HCT116 (cell line): Measurements from ENCODE around the gene LRRC74A. TPM values are rescaled to one million over a fixed set of nuclear protein-coding genes. Genes with fewer than 3 reads are reported as not detected.

Source experiments
- ATAC-seq: fragments of 200-7000 bp; cut with Tn5 transposase; 2 replicates; pipeline ENCODE4 v1.9.1; 2020; ENCODE audit warnings: mild to moderate bottlenecking, moderate library complexity
- BruUV-seq: library from RNA; stranded (reverse); fragments of 400-500 nt; replicated peaks from 2 replicates; lab custom pipeline; 2021; lab: Mats Ljungman, UMichigan
- CTCF ChIA-PET: fragments of 300-600 bp; sonication (Branson Sonifier 250); formaldehyde crosslinking; loops from one replicate; lab custom pipeline; 2021; ENCODE audit warnings: antibody characterized with exemption; lab: Charles Lee
- POLR2A ChIA-PET: fragments of 300-600, 350-600 bp; sonication (Branson Sonifier 250); formaldehyde crosslinking; loops from one replicate; lab custom pipeline; 2021; ENCODE audit warnings: antibody characterized with exemption; lab: Charles Lee
- RAD21 ChIA-PET, 2 experiments: fragments of 300-600 bp; sonication (Branson Sonifier 250); formaldehyde crosslinking; loops; one replicate each; lab custom pipeline; 2023; ENCODE audit warnings: low total read pairs in 2 of 2; ENCODE audit not compliant: uncharacterized antibody in 2 of 2, unreplicated experiment in 2 of 2, low non-redundant PET in 1 of 2; lab: Charles Lee
- DNase-seq: peaks from one replicate; pipeline ENCODE4 v3.0.0-alpha.2; 2010; ENCODE audit warnings: low read depth, low spot score
- H2AFZ ChIP-seq: fragments of 200-600 bp; shearing (Covaris generic), sonication (generic); 2 replicates; pipeline ENCODE4 v1.6.1; 2017; ENCODE audit warnings: low read depth, mixed run types, mixed read lengths, antibody characterized with exemption, low read length; ENCODE audit not compliant: poor library complexity, severe bottlenecking
- H3K27ac ChIP-seq: 2 replicates; pipeline ENCODE4 v1.5.1; 2012; ENCODE audit warnings: low read depth, low read length
- H3K27me3 ChIP-seq: fragments of 200-600 bp; sonication (generic); 2 replicates; pipeline ENCODE4 v1.6.1; 2016; ENCODE audit warnings: mixed run types, low read length, mixed read lengths; ENCODE audit not compliant: insufficient read depth
- H3K36me3 ChIP-seq, 2 experiments: fragments of 200-500 bp in 1 of 2; fragments of 200-600 bp in 1 of 2; sonication (Bioruptor generic) in 1 of 2; sonication (generic) in 1 of 2; 2 replicates each; pipeline versions ENCODE4 v1.5.1 to v1.6.1; 2014 to 2016; ENCODE audit warnings: low read length in 2 of 2, inconsistent platforms in 1 of 2, mixed read lengths in 1 of 2, mixed run types in 1 of 2; ENCODE audit not compliant: insufficient read depth in 2 of 2, control insufficient read depth in 1 of 2
- H3K4me1 ChIP-seq, 2 experiments: fragments of 200-600 bp in 1 of 2; sonication (generic) in 1 of 2; 2 replicates each; pipeline versions ENCODE4 v1.5.1 to v1.6.1; 2012 to 2017; ENCODE audit warnings: low read length in 2 of 2, inconsistent platforms in 1 of 2, mild to moderate bottlenecking in 1 of 2, mixed read lengths in 1 of 2, mixed run types in 1 of 2, moderate library complexity in 1 of 2; ENCODE audit not compliant: insufficient read depth in 2 of 2, control insufficient read depth in 1 of 2
- H3K4me2 ChIP-seq: fragments of 200-600 bp; sonication (generic); 2 replicates; pipeline ENCODE4 v1.6.1; 2017; ENCODE audit warnings: mixed run types, low read length, mixed read lengths
- H3K4me3 ChIP-seq, 2 experiments: fragments of 200-600 bp in 1 of 2; sonication (generic) in 1 of 2; replicated peaks in 1 of 2; 2 replicates each; pipeline ENCODE4 v1.5.1; 2011 to 2016; ENCODE audit warnings: low read length in 2 of 2, control low read depth in 1 of 2, low read depth in 1 of 2, mild to moderate bottlenecking in 1 of 2, mixed read lengths in 1 of 2, mixed run types in 1 of 2
- H3K79me2 ChIP-seq: fragments of 200-600 bp; sonication (generic); 2 replicates; pipeline ENCODE4 v1.6.1; 2017; ENCODE audit warnings: mild to moderate bottlenecking, mixed run types, low read length, moderate library complexity, mixed read lengths; ENCODE audit not compliant: insufficient read depth
- H3K9ac ChIP-seq: fragments of 200-600 bp; sonication (generic); 2 replicates; pipeline ENCODE4 v1.6.1; 2016; ENCODE audit warnings: low read length, mixed read lengths
- H3K9me2 ChIP-seq: fragments of 200-600 bp; sonication (generic), shearing (Covaris generic); 2 replicates; pipeline ENCODE4 v1.6.1; 2017; ENCODE audit warnings: mixed run types, mild to moderate bottlenecking, moderate library complexity; ENCODE audit not compliant: insufficient read depth
- H3K9me3 ChIP-seq, 2 experiments: fragments of 200-500 bp in 1 of 2; fragments of 200-600 bp in 1 of 2; sonication (Bioruptor generic) in 1 of 2; sonication (generic) in 1 of 2; 2 replicates each; pipeline ENCODE4 v1.6.1; 2014 to 2017; ENCODE audit warnings: low read length in 2 of 2, mixed read lengths in 2 of 2, inconsistent platforms in 1 of 2, low read depth in 1 of 2, mild to moderate bottlenecking in 1 of 2, mixed run types in 1 of 2, moderate library complexity in 1 of 2; ENCODE audit not compliant: control insufficient read depth in 1 of 2, insufficient read depth in 1 of 2
- H4K20me1 ChIP-seq: fragments of 200-600 bp; sonication (generic), shearing (Covaris generic); 2 replicates; pipeline ENCODE4 v1.6.1; 2017; ENCODE audit warnings: mixed run types, mild to moderate bottlenecking, moderate library complexity; ENCODE audit not compliant: insufficient read depth
- CBX3 ChIP-seq: IDR thresholded peaks from 2 replicates; pipeline ENCODE4 v1.6.1; 2012; ENCODE audit warnings: low read depth
- CTCF ChIP-seq, 3 experiments: fragments of 200-600 bp in 1 of 3; sonication (generic) in 1 of 3; IDR thresholded peaks in 2 of 3; conservative IDR thresholded peaks in 1 of 3; 2 replicates each; pipeline ENCODE4 v1.5.1; 2012 to 2017; ENCODE audit warnings: low read depth in 2 of 3, low read length in 2 of 3, antibody characterized with exemption in 1 of 3, borderline replicate concordance in 1 of 3, control low read depth in 1 of 3, mild to moderate bottlenecking in 1 of 3, mixed read lengths in 1 of 3, mixed run types in 1 of 3, moderate library complexity in 1 of 3; ENCODE audit not compliant: insufficient read depth in 1 of 3
- EGR1 ChIP-seq: IDR thresholded peaks from 2 replicates; pipeline ENCODE4 v1.6.1; 2012; ENCODE audit warnings: low read depth
- ELF1 ChIP-seq: IDR thresholded peaks from 2 replicates; pipeline ENCODE4 v1.6.1; 2012; ENCODE audit warnings: low read depth, borderline replicate concordance
- EZH2 ChIP-seq: fragments of 200-600 bp; sonication (generic); IDR thresholded peaks from 2 replicates; pipeline ENCODE4 v1.6.1; 2017; ENCODE audit warnings: antibody characterized with exemption, mixed run types
- RAD21 ChIP-seq: IDR thresholded peaks from 2 replicates; pipeline ENCODE4 v1.6.1; 2012; ENCODE audit warnings: low read depth, mild to moderate bottlenecking
- TCF7L2 ChIP-seq: IDR thresholded peaks from 2 replicates; pipeline ENCODE4 v1.7.0; 2011; ENCODE audit warnings: borderline replicate concordance, inconsistent platforms; ENCODE audit not compliant: insufficient read depth, insufficient read length; ENCODE audit errors: extremely low read depth
- intact Hi-C: fragments of 100-400 bp; cut with micrococcal nuclease; formaldehyde crosslinking; loops from 2 replicates; pipeline ENCODE4 v1.10.0; 2022
- total RNA-seq: library from RNA; stranded (reverse); gene quantifications from one replicate; pipeline ENCODE4 v1.2.1, GENCODE V29; 2021; ENCODE audit not compliant: unreplicated experiment

Gene LRRC74A
- total RNA-seq, 1 experiment from 2014 or later = not detected

GRCh38 chr14:76874734-76875133 lies 48.5 kb downstream of the LRRC74A start:
- H3K4me3 ChIP-seq = no peak overlapping the region
- no peaks in the 10 kb centered on the region for H3K27me3 ChIP-seq
- H3K9ac ChIP-seq = no peak overlapping the region
- H3K9me3 ChIP-seq = no peaks in the 10 kb centered on the region; a peak in 1 of 4 replicates
- no peak overlapping the region for H3K27ac ChIP-seq
- H2AFZ ChIP-seq = no peak overlapping the region
- H3K79me2 ChIP-seq = no peaks in the 10 kb centered on the region
- CTCF ChIA-PET = interaction anchor here (0.7 to 7.6 kb wide), 7 partner anchors 30 to 441 kb away, joined by 3 to 272 read pairs (median 24); partner anchors contain the start of gene CIPC
- no peaks in the 10 kb centered on the region for H3K9me2 ChIP-seq
- no peaks in the 10 kb centered on the region for H4K20me1 ChIP-seq
- H3K4me1 ChIP-seq = peaks cover 0 to 9% of the 10 kb centered on the region in 2 experiments; a peak in 3 of 4 replicates
- H3K36me3 ChIP-seq = no peaks in the 10 kb centered on the region
- no peak for TF ChIP-seq CBX3
- TF ChIP-seq EGR1 = no peak
- TF ChIP-seq TCF7L2 = no peak
- TF ChIP-seq EZH2 = no peak
- TF ChIP-seq, all 23 proteins: peak for 0
- intact Hi-C loops = loop anchor here (5.0 kb wide), 1 partner anchor 433 kb away; no protein-coding TSS in a partner anchor
- DNase-seq (no peak), ATAC-seq (no peak)
- ChIA-PET POLR2A (interaction anchor here (0.8 to 0.9 kb wide), 2 partner anchors 197 to 220 kb away, joined by 3 to 5 read pairs; no protein-coding TSS in a partner anchor), RAD21 (interaction anchor here (0.9 to 3.2 kb wide), 2 partner anchors 195 kb away, joined by 3 to 54 read pairs; no protein-coding TSS in a partner anchor)
- H3K4me2 ChIP-seq = no peak overlapping the region
- no TSS peak for BruUV-seq

- peak; percentile 81 for DNase-seq
- H3K36me3 ChIP-seq = no peaks in the 10 kb centered on the region
- POLR2A ChIA-PET = interaction anchor here (0.9 to 2.0 kb wide), 8 partner anchors 28 to 222 kb away, joined by 3 to 27 read pairs (median 6); partner anchors contain the start of gene CIPC
- H2AFZ ChIP-seq = no peak overlapping the region
- no peak for TF ChIP-seq ELF1
- TF ChIP-seq RAD21 = peak; percentile 100
- peak; percentile 96 to 98 (median 97) for TF ChIP-seq CTCF (IDR thresholded peaks at IDR 0.05 in 2 of 3, conservative IDR thresholded peaks at IDR 0.05 in 1 of 3; ENCODE audit: borderline replicate concordance in 1 of 3, insufficient read depth in 1 of 3, low read depth in 2 of 3, low read length in 2 of 3)
- CTCF ChIA-PET = interaction anchor here (0.6 to 7.6 kb wide), 36 partner anchors 9 to 445 kb away, joined by 3 to 272 read pairs (median 5); partner anchors contain the start of genes CIPC, GSTZ1 and IRF2BPL
- no peak overlapping the region for H3K4me3 ChIP-seq
- H3K9ac ChIP-seq = no peak overlapping the region
- H3K4me2 ChIP-seq = peak overlapping the region; percentile 13; the same call in 1 of the 2 replicates
- no peaks in the 10 kb centered on the region for H3K27me3 ChIP-seq
- H3K9me2 ChIP-seq = no peaks in the 10 kb centered on the region
- peak; percentile 95 for ATAC-seq
- peaks cover 0 to 9% of the 10 kb centered on the region in 2 experiments; a peak in 3 of 4 replicates for H3K4me1 ChIP-seq
- RAD21 ChIA-PET = interaction anchor here (0.6 to 3.2 kb wide), 31 partner anchors 28 to 1071 kb away, joined by 3 to 54 read pairs (median 6); partner anchors contain the start of genes GSTZ1 (in 1 of the 2) and POMT2 (in 1 of the 2)
- no peaks in the 10 kb centered on the region for H4K20me1 ChIP-seq
- BruUV-seq = no TSS peak
- no peaks in the 10 kb centered on the region; a peak in 1 of 4 replicates for H3K9me3 ChIP-seq
- no peak overlapping the region for H3K27ac ChIP-seq
- intact Hi-C loops = loop anchor here (1.0 kb wide), 5 partner anchors 41 to 337 kb away; no protein-coding TSS in a partner anchor
- H3K79me2 ChIP-seq = no peaks in the 10 kb centered on the region
These were observed 49.9 kb downstream of the LRRC74A start for GRCh38 chr14:76876076-76876475.
